Measurements from ENCODE around the gene CD9.

DNA sequence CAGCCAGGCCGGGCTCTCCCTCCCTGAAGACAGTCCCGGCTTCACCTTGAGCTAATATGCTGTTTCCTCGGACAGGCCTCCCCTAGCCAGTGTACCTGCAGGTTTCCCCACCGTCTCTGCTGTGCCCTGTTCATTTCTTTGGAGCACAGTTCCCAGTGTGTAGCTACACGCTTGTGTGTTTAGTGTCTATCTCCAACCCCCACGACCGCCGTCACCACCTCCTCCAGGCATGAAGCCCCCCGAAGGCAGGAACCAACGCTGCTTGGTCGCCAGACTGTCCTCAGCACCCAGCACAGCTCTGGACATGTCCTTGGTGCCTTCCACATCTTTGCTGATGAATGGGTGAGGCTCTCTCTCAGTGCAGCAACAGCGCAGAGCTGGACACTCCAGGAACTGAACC lies 84.1 kb downstream of the CD9 start:
- TF ChIP-seq POLR2AphosphoS5 (IDR thresholded peaks at IDR 0.05; ENCODE audit: low read depth, low read length) (no peak), POLR2A (IDR thresholded peaks at IDR 0.05; ENCODE audit: low read depth, low read length) (no peak)
